Spleen (tissue), 7 donors: Measurements from ENCODE around the gene ARID3A.

Experiments used
- CTCF ChIP-seq, 11 experiments: fragments of 200-600 bp in 7 of 11; fragments of 450-650 bp in 4 of 11; sonication (generic) in 4 of 11; IDR thresholded peaks in 8 of 11; conservative IDR thresholded peaks in 3 of 11; 1 replicate in 7 of 11; 2 replicates in 4 of 11; pipeline versions ENCODE4 v1.4.0 to v1.8.0; 2016 to 2021; ENCODE audit warnings: antibody characterized with exemption in 11 of 11, inconsistent platforms in 4 of 11, mild to moderate bottlenecking in 1 of 11
- POLR2A ChIP-seq, 3 donors: fragments of 450-650 bp; IDR thresholded peaks; one replicate each; pipeline ENCODE4 v1.5.1; 2017; ENCODE audit warnings: antibody characterized with exemption in 3 of 3, mild to moderate bottlenecking in 1 of 3
- POLR2AphosphoS5 ChIP-seq, 3 donors: sonication (generic); formaldehyde crosslinking; IDR thresholded peaks; one replicate each; pipeline ENCODE4 v1.5.1; 2017; ENCODE audit warnings: antibody characterized with exemption in 3 of 3
- donor health status: DM: no; HTN: no; CAD: no; lungs with moderate emphysema.
- donor health status: DM: no; HTN: no; CAD: no.
- donor health status: DM: no; HTN: no; CAD: no.

GRCh38 chr19:980133-980998, 54.5 kb downstream of the ARID3A start:
- no peak for TF ChIP-seq CTCF (IDR thresholded peaks at IDR 0.05 in 8 of 11, conservative IDR thresholded peaks at IDR 0.05 in 3 of 11)
- TF ChIP-seq POLR2A (IDR thresholded peaks at IDR 0.05): no peak
- TF ChIP-seq POLR2AphosphoS5 (IDR thresholded peaks at IDR 0.05): peak in 1 of 3 donors; percentile 50
